CD4-positive, CD25-positive, alpha-beta regulatory T cell (primary cell): ENCODE data around the gene ZNF235. TPM values are rescaled to one million over a fixed set of nuclear protein-coding genes. Genes with fewer than 3 reads are reported as not detected.
A peak's percentile ranks its signal among the peaks of the same experiment; 100 is the strongest.
"Not testable (repeated sequence)": the region's sequence is repeated elsewhere in the genome, so short reads cannot be mapped to it uniquely, and the experiment has no call there.

ENCODE experiments used
- ATAC-seq, 2 donors: fragments of 150-1000 bp; cut with Tn5 transposase; one replicate each; pipeline ENCODE4 v1.10.0; 2021; ENCODE audit warnings: low read depth in 2 of 2, moderate number of reproducible peaks in 2 of 2, moderate library complexity in 1 of 2
- DNase-seq, 3 donors: peaks; one replicate each; pipeline versions ENCODE4 v3.0.0 to v3.0.0-alpha.2; 2012 to 2022; ENCODE audit warnings: mixed read lengths in 1 of 3
- H3K27ac ChIP-seq: one replicate; pipeline ENCODE4 v1.7.0; 2013; ENCODE audit warnings: mild to moderate bottlenecking, low read length; ENCODE audit not compliant: insufficient read depth, poor library complexity, severe bottlenecking
- H3K27me3 ChIP-seq: one replicate; pipeline ENCODE4 v1.7.0; 2013; ENCODE audit warnings: low read length; ENCODE audit not compliant: control insufficient read depth, insufficient read depth
- H3K36me3 ChIP-seq: one replicate; pipeline ENCODE4 v1.7.0; 2013; ENCODE audit warnings: mild to moderate bottlenecking, low read length, moderate library complexity; ENCODE audit not compliant: control insufficient read depth, insufficient read depth
- H3K4me1 ChIP-seq: 2 replicates; pipeline ENCODE4 v1.7.0; 2013; ENCODE audit warnings: mild to moderate bottlenecking, low read length; ENCODE audit not compliant: insufficient read depth, control insufficient read depth, poor library complexity, severe bottlenecking
- H3K4me3 ChIP-seq: one replicate; pipeline ENCODE4 v1.7.0; 2013; ENCODE audit warnings: low read depth, mild to moderate bottlenecking, low read length, moderate library complexity
- H3K9me3 ChIP-seq, 2 experiments: 1 replicate in 1 of 2; 2 replicates in 1 of 2; pipeline ENCODE4 v1.7.0; 2013; ENCODE audit warnings: low read length in 2 of 2, mild to moderate bottlenecking in 1 of 2, moderate library complexity in 1 of 2; ENCODE audit not compliant: control insufficient read depth in 2 of 2
- H3K27ac Mint-ChIP-seq, 3 donors: one replicate each; pipeline ENCODE4 v1.8.0; 2020 to 2022; ENCODE audit warnings: mild to moderate bottlenecking in 3 of 3, mixed read lengths in 3 of 3, moderate library complexity in 2 of 3
- H3K27me3 Mint-ChIP-seq: one replicate; pipeline ENCODE4 v1.8.0; 2022; ENCODE audit warnings: mild to moderate bottlenecking, mixed read lengths
- H3K36me3 Mint-ChIP-seq: one replicate; pipeline ENCODE4 v1.8.0; 2020; ENCODE audit warnings: mixed read lengths
- H3K4me1 Mint-ChIP-seq, 4 donors: one replicate each; pipeline ENCODE4 v1.8.0; 2020 to 2022; ENCODE audit warnings: mixed read lengths in 4 of 4, mild to moderate bottlenecking in 1 of 4
- H3K4me3 Mint-ChIP-seq, 4 donors: one replicate each; pipeline ENCODE4 v1.8.0; 2020 to 2022; ENCODE audit warnings: mild to moderate bottlenecking in 4 of 4, mixed read lengths in 4 of 4, moderate library complexity in 3 of 4
- H3K9me3 Mint-ChIP-seq, 7 donors: one replicate each; pipeline ENCODE4 v1.8.0; 2020 to 2022; ENCODE audit warnings: mixed read lengths in 7 of 7, mild to moderate bottlenecking in 3 of 7, moderate library complexity in 2 of 7
- polyA plus RNA-seq, 4 donors: library from polyadenylated mRNA; unstranded; fragments of 300-500 nt; fragmentation: Illumina TruSeq; gene quantifications; one replicate each; pipeline ENCODE4 v1.2.3, GENCODE V29; 2021
- total RNA-seq: library from RNA; stranded (reverse); gene quantifications from one replicate; pipeline ENCODE4 v1.2.3, GENCODE V29; 2022

Gene ZNF235
- total RNA-seq: 5.4 TPM
- 1 to 10 TPM; 1.0 to 3.5 (median 2.6) TPM for polyA plus RNA-seq

DNA sequence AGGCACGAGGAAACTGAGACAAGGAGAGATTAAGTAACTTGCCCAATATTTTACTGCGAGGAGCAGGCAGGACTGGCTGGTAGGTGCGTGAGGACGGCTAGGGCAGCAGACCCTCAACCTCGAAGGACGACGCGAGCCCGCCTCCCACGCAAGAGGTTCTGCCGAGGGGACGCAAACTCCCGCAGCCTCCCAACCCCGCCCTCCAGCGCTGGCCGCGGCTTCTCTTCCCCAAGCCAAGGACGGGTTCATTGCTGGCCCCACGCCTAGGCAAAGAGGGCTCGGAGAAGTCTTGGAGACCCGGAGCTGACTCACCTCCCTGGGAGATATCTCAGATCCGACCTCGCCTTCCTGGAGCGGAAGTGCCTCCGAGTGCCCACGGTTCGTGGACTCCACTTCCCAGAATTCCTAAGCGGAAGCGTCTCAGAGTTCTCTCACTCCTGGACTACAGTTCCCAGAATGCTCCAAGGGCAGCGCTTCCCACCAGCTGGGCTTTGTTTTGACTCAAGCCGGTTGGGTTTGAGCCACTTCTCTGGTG, at the start of gene ZNF235:
Gene ZNF235 (minus strand): TSS at position 367 of the 535 bp plus-strand sequence. CDS start 1,621 bp downstream, outside the sequence.
- peaks cover 0 to 16% (median 3%) of the 10 kb centered on the region in 7 donors for H3K9me3 Mint-ChIP-seq
- Histone ChIP-seq H3K9me3 (peaks cover 0 to 3% of the 10 kb centered on the region in 2 experiments), H3K4me3 (peak within 1 kb of the TSS; percentile 93), H3K27ac (no peak within 1 kb of the TSS), H3K27me3 (no peaks in the 10 kb centered on the region), H3K36me3 (peaks cover 26% of the 10 kb centered on the region), H3K4me1 (peaks cover 17% of the 10 kb centered on the region)
- ATAC-seq (peak; percentile 95 to 98), DNase-seq (peak; percentile 47 to 90 (median 69))
- H3K36me3 Mint-ChIP-seq: peaks cover 23% of the 10 kb centered on the region
- H3K4me1 Mint-ChIP-seq: peaks cover 11 to 33% (median 19%) of the 10 kb centered on the region in 4 donors
- H3K27ac Mint-ChIP-seq: peak within 1 kb of the TSS; percentile 78 to 92 (median 87)
- H3K4me3 Mint-ChIP-seq: peak within 1 kb of the TSS; percentile 93 to 96 (median 94)
- H3K27me3 Mint-ChIP-seq: peaks cover 6% of the 10 kb centered on the region

DNA sequence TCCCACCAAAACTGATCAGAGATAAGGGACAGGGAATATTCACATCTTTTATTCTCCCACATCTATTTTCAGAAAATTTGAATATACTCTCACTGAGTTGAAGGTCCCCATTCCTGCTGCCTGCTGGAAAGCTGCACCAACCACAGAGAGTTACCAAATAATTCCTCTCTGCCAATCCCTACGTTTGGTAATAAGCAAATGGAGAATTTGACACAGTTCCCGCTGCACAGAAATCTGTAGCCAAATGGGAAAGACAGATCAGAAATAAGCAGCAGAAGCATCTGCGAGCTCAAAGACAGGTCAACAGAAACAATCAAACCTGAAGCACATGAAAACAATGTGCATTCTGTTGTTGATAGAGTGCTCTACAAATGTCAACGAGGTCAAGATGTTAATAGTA, 41.7 kb upstream of the ZNF235 start:
- H3K9me3 Mint-ChIP-seq: peaks cover 2 to 48% (median 11%) of the 10 kb centered on the region in 7 donors

DNA sequence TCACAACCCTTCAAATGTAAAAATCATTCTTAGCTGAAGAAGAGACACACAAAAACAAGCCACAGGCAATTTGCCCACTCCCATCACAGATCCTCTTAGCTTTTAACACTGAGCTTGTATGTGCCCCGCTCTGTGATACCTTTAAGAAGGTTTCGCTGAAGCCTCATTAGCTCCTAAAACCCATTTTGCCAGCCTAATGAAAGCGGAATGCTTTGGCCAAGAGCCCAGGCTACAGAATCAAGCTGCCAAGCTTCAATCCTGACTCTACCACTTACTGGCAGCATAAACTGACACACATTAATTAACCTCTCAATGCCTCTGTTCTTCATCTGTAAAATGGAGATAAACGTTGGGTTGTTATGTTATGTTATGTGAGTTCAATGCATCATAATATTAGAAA, 41.1 kb upstream of the ZNF235 start:
- no peaks in the 10 kb centered on the region for H3K36me3 ChIP-seq
- H3K27ac Mint-ChIP-seq: no peak overlapping the region

More for the DNA sequence above, 41.7 kb upstream of the ZNF235 start:
- Mint-ChIP-seq H3K4me1 (no peaks in the 10 kb centered on the region), H3K27me3 (no peaks in the 10 kb centered on the region), H3K27ac (no peak overlapping the region), H3K4me3 (no peak overlapping the region), H3K36me3 (no peaks in the 10 kb centered on the region)
- Histone ChIP-seq H3K27ac (no peak overlapping the region), H3K27me3 (no peaks in the 10 kb centered on the region), H3K4me1 (no peaks in the 10 kb centered on the region), H3K9me3 (peaks cover 16 to 25% of the 10 kb centered on the region in 2 experiments), H3K36me3 (no peaks in the 10 kb centered on the region), H3K4me3 (no peak overlapping the region)
- DNase-seq: no peak
- no peak for ATAC-seq

GRCh38 chr19:44344255-44344654, 39.4 kb upstream of the ZNF235 start:
- ATAC-seq (no peak), DNase-seq (no peak)
- Histone ChIP-seq H3K27me3 (no peaks in the 10 kb centered on the region), H3K4me1 (no peaks in the 10 kb centered on the region), H3K9me3 (peaks cover 12 to 21% of the 10 kb centered on the region in 2 experiments), H3K36me3 (no peaks in the 10 kb centered on the region), H3K4me3 (no peak overlapping the region), H3K27ac (no peak overlapping the region)
- H3K4me1 Mint-ChIP-seq: no peaks in the 10 kb centered on the region
- no peak overlapping the region for H3K27ac Mint-ChIP-seq
- H3K9me3 Mint-ChIP-seq: peaks cover 0 to 43% (median 9%) of the 10 kb centered on the region in 7 donors
- peak overlapping the region in 1 of 4 donors; percentile 34 for H3K4me3 Mint-ChIP-seq
- H3K36me3 Mint-ChIP-seq: no peaks in the 10 kb centered on the region
- no peaks in the 10 kb centered on the region for H3K27me3 Mint-ChIP-seq

More for the DNA sequence above, 41.1 kb upstream of the ZNF235 start:
- H3K27me3 ChIP-seq: no peaks in the 10 kb centered on the region
- H3K27ac ChIP-seq: no peak overlapping the region
- no peaks in the 10 kb centered on the region for H3K4me1 ChIP-seq
- Mint-ChIP-seq H3K36me3 (no peaks in the 10 kb centered on the region), H3K27me3 (no peaks in the 10 kb centered on the region), H3K9me3 (peaks cover 2 to 51% (median 11%) of the 10 kb centered on the region in 7 donors), H3K4me1 (no peaks in the 10 kb centered on the region), H3K4me3 (no peak overlapping the region)
- H3K9me3 ChIP-seq: peaks cover 14 to 25% of the 10 kb centered on the region in 2 experiments
- no peak for ATAC-seq
- no peak for DNase-seq
- H3K4me3 ChIP-seq: no peak overlapping the region

DNA sequence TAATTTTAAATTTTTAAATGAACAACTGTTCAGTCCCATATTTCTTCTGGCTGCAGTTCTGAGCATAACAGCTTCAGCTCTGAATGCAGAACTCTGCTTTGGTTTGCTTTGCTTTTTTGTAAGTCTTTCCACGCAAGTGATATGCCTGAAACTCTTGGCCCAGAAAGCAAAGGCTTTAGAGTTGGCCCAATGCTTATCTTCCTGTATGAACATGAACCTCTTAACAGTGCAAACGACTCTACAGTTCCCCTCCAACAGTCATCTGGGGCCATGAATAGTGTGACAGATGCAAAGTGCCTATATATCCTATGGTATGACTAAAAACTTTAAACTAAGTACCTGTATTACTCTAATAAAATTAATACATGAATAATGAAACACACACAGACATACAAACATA, 37.0 kb upstream of the ZNF235 start:
- Histone ChIP-seq H3K4me3 (no peak overlapping the region), H3K27me3 (no peaks in the 10 kb centered on the region), H3K36me3 (no peaks in the 10 kb centered on the region), H3K27ac (no peak overlapping the region), H3K9me3 (peaks cover 8 to 11% of the 10 kb centered on the region in 2 experiments), H3K4me1 (no peaks in the 10 kb centered on the region)
- ATAC-seq: no peak
- no peak for DNase-seq
- Mint-ChIP-seq H3K36me3 (no peaks in the 10 kb centered on the region), H3K4me3 (no peak overlapping the region), H3K27me3 (no peaks in the 10 kb centered on the region), H3K4me1 (no peaks in the 10 kb centered on the region), H3K9me3 (peaks cover 0 to 42% (median 9%) of the 10 kb centered on the region in 7 donors), H3K27ac (no peak overlapping the region)

GRCh38 chr19:44334639-44335038, 29.8 kb upstream of the ZNF235 start:
- not testable (repeated sequence) for H3K4me1 Mint-ChIP-seq, H3K4me3 ChIP-seq, H3K27ac Mint-ChIP-seq, H3K27me3 Mint-ChIP-seq, H3K27ac ChIP-seq, H3K36me3 Mint-ChIP-seq, H3K4me1 ChIP-seq, H3K4me3 Mint-ChIP-seq, DNase-seq, ATAC-seq, H3K36me3 ChIP-seq, H3K27me3 ChIP-seq
- H3K9me3 Mint-ChIP-seq: peaks cover 0 to 62% (median 16%) of the 10 kb centered on the region in 7 donors
- H3K9me3 ChIP-seq: peaks cover 27 to 41% of the 10 kb centered on the region in 2 experiments

- H3K4me1 Mint-ChIP-seq: no peaks in the 10 kb centered on the region
Observed at GRCh38 chr19:44332145-44332544, 27.3 kb upstream of the ZNF235 start.

DNA sequence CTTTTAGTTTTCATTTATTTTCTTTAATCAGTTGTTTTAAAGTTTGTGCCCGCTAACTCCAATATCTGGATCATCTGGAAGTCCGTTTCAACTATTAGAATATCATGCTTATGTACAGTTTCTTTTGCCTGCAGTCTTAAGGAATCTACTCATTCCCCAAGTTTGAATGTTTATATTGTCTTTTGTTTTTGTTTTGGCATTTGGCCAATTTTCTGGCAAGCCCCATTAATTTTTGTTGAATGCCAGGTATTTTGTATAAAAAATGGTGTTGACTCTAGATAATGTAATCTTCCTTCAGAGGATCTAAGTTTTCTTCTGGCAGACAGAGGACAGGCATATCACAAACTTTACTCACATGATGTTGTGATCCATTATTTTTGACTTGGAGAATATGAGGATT, 11.1 kb upstream of the ZNF235 start:
- Histone ChIP-seq H3K27ac (no peak overlapping the region), H3K36me3 (no peaks in the 10 kb centered on the region), H3K27me3 (no peaks in the 10 kb centered on the region), H3K4me1 (no peaks in the 10 kb centered on the region), H3K9me3 (peaks cover 7 to 11% of the 10 kb centered on the region in 2 experiments), H3K4me3 (no peak overlapping the region)
- H3K4me3 Mint-ChIP-seq: no peak overlapping the region
- peaks cover 10 to 42% (median 15%) of the 10 kb centered on the region in 7 donors for H3K9me3 Mint-ChIP-seq
- peaks cover 0 to 5% (median 0%) of the 10 kb centered on the region in 4 donors for H3K4me1 Mint-ChIP-seq
- peaks cover 4% of the 10 kb centered on the region for H3K36me3 Mint-ChIP-seq
- no peak overlapping the region for H3K27ac Mint-ChIP-seq
- ATAC-seq (no peak), DNase-seq (no peak)
- H3K27me3 Mint-ChIP-seq: peaks cover 8% of the 10 kb centered on the region

More at GRCh38 chr19:44332145-44332544, 27.3 kb upstream of the ZNF235 start:
- no peak overlapping the region for H3K4me3 Mint-ChIP-seq
- H3K9me3 Mint-ChIP-seq: peaks cover 0 to 71% (median 24%) of the 10 kb centered on the region in 7 donors
- ATAC-seq (no peak), DNase-seq (no peak)
- no peaks in the 10 kb centered on the region for H3K27me3 Mint-ChIP-seq
- Histone ChIP-seq H3K27me3 (no peaks in the 10 kb centered on the region), H3K4me3 (no peak overlapping the region), H3K9me3 (peaks cover 23 to 42% of the 10 kb centered on the region in 2 experiments), H3K27ac (no peak overlapping the region), H3K36me3 (no peaks in the 10 kb centered on the region), H3K4me1 (no peaks in the 10 kb centered on the region)
- H3K27ac Mint-ChIP-seq: no peak overlapping the region
- no peaks in the 10 kb centered on the region for H3K36me3 Mint-ChIP-seq
